Chondrocyte (in vitro differentiated cells): ENCODE measurements around the gene U2AF2. TPM values are rescaled to one million over a fixed set of nuclear protein-coding genes. Genes with fewer than 3 reads are reported as not detected.

Experiments
- DNase-seq: peaks from one replicate; pipeline ENCODE4 v3.0.0; 2021; ENCODE audit warnings: mixed read lengths, low spot score
- H3K27ac Mint-ChIP-seq: one replicate; pipeline ENCODE4 v1.8.0; 2021; ENCODE audit warnings: mild to moderate bottlenecking, moderate library complexity, mixed read lengths; ENCODE audit not compliant: unreplicated experiment
- H3K27me3 Mint-ChIP-seq: 2 replicates; pipeline ENCODE4 v1.8.0; 2021; ENCODE audit warnings: low read depth, mixed read lengths
- H3K36me3 Mint-ChIP-seq: 2 replicates; pipeline ENCODE4 v1.8.0; 2021; ENCODE audit warnings: low read depth, mixed read lengths
- H3K4me1 Mint-ChIP-seq: 2 replicates; pipeline ENCODE4 v1.8.0; 2021; ENCODE audit warnings: low read depth, mild to moderate bottlenecking, mixed read lengths
- H3K4me3 Mint-ChIP-seq: one replicate; pipeline ENCODE4 v1.8.0; 2021; ENCODE audit warnings: mild to moderate bottlenecking, moderate library complexity, mixed read lengths; ENCODE audit not compliant: unreplicated experiment
- H3K9me3 Mint-ChIP-seq: 2 replicates; pipeline ENCODE4 v1.8.0; 2021; ENCODE audit warnings: low read depth, mixed read lengths
- total RNA-seq: library from RNA; stranded (reverse); gene quantifications from 3 replicates; pipeline ENCODE4 v1.2.1, GENCODE V29; 2021
- TF ChIP-seq, protein P1 (sequence below): fragments of 200-600 bp; sonication (generic); IDR thresholded peaks from 2 replicates; pipeline ENCODE4 v1.5.0; 2021; ENCODE audit warnings: antibody characterized with exemption, mild to moderate bottlenecking, moderate library complexity

The U2AF2 gene
- total RNA-seq, 1 donor from 2014 or later = 129 TPM

DNA sequence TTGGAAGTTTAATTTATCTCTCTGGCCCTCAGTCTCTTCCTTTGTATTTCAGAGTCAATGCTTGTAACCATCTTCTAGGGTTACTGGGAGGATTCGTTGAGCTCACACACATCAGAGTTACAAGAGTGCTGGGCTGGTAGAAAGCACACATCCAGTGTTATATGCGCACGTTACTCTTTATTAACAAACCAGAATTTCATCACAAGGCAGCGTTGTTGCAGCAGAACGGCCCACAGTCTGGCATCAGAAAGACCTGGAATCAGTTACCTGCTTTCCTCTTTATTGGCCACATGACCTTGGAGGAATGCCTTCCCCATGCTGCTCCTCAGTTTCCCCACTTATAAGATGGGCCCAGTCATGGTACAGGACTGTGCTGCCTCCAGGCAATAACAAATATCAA, 45.5 kb upstream of the U2AF2 start:
- H3K27ac Mint-ChIP-seq = no peak overlapping the region
- H3K4me3 Mint-ChIP-seq = no peak overlapping the region
- H3K36me3 Mint-ChIP-seq = peaks cover 13% of the 10 kb centered on the region
- TF ChIP-seq, protein P1, sequence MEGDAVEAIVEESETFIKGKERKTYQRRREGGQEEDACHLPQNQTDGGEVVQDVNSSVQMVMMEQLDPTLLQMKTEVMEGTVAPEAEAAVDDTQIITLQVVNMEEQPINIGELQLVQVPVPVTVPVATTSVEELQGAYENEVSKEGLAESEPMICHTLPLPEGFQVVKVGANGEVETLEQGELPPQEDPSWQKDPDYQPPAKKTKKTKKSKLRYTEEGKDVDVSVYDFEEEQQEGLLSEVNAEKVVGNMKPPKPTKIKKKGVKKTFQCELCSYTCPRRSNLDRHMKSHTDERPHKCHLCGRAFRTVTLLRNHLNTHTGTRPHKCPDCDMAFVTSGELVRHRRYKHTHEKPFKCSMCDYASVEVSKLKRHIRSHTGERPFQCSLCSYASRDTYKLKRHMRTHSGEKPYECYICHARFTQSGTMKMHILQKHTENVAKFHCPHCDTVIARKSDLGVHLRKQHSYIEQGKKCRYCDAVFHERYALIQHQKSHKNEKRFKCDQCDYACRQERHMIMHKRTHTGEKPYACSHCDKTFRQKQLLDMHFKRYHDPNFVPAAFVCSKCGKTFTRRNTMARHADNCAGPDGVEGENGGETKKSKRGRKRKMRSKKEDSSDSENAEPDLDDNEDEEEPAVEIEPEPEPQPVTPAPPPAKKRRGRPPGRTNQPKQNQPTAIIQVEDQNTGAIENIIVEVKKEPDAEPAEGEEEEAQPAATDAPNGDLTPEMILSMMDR = no peak
- H3K27me3 Mint-ChIP-seq = no peaks in the 10 kb centered on the region
- DNase-seq = no peak
- H3K9me3 Mint-ChIP-seq = peaks cover 5% of the 10 kb centered on the region
- H3K4me1 Mint-ChIP-seq = peaks cover 35% of the 10 kb centered on the region

DNA sequence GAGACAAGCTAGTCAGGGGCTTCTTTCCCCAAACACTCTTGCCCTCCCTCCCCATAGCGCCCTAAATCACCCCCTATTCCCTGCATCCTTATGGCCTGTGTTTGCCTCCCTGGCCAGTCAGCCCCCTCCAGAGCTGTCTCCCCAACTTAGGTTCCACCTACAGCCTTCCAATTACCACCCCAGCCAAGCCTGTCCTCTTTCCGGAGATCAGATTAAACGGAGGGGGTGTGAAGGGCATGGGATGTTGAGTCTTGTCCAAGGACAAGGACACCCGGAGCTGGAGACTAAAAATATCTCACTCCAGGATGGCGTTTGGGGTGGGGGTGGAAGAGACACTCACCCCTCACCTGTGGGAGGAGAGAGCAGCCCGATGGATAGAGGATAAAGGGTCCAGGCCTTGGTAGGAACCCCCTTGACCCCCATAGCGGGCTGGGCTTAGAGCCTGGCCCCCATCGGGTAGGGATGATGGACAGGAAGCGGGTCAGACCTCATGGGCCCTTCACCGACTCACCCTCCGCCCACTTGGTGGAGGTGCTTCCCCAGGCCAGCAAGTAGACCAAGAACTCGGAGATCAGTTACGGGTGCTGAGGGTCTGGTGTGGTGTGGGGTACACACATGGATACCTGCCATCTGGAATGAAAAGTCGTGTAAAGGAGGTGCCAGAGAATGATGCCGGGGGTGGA, 43.4 kb upstream of the U2AF2 start:
- no peak overlapping the region for H3K4me3 Mint-ChIP-seq
- DNase-seq = no peak
- H3K36me3 Mint-ChIP-seq = peaks cover 13% of the 10 kb centered on the region
- TF ChIP-seq, protein P1 = no peak
- H3K9me3 Mint-ChIP-seq = peaks cover 5% of the 10 kb centered on the region
- no peaks in the 10 kb centered on the region for H3K27me3 Mint-ChIP-seq
- H3K27ac Mint-ChIP-seq = peak overlapping the region; percentile 36
- peaks cover 26% of the 10 kb centered on the region for H3K4me1 Mint-ChIP-seq

DNA sequence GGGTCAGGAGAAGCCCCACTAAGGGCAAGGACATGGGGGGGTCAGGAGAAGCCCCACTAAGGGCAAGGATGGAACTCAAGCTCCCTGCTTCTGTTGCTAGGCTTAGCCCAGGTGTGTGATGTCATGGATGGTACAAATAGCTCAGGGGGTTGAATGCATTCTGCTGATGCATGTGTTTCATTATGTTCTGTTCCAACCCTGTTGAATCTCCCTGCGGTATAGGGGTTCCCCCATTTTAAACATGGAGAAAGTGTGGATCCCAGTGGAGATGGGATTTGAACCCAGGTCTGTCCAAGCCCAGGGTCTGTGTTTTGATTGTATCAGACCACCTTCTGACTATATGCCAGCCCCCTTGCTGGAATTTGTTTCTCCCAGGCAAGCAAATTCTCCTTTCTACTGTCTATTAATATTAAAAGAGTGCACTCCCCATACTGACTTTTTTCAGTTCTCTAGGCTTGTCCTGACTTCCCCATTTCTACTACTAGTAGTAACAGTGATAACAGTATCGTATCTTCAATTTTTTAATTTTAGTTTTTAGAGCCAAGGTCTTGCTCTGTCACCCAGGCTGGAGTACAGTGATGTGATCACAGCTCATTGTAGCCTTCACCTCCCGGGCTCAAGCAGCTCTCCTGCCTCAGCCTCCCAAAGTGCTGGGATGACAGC, 42.7 kb upstream of the U2AF2 start:
- Mint-ChIP-seq H3K9me3 (peaks cover 5% of the 10 kb centered on the region), H3K4me3 (no peak overlapping the region), H3K4me1 (peaks cover 19% of the 10 kb centered on the region), H3K27me3 (no peaks in the 10 kb centered on the region), H3K27ac (peak overlapping the region; percentile 36), H3K36me3 (peaks cover 13% of the 10 kb centered on the region)
- DNase-seq = no peak
- TF ChIP-seq, protein P1 = no peak

DNA sequence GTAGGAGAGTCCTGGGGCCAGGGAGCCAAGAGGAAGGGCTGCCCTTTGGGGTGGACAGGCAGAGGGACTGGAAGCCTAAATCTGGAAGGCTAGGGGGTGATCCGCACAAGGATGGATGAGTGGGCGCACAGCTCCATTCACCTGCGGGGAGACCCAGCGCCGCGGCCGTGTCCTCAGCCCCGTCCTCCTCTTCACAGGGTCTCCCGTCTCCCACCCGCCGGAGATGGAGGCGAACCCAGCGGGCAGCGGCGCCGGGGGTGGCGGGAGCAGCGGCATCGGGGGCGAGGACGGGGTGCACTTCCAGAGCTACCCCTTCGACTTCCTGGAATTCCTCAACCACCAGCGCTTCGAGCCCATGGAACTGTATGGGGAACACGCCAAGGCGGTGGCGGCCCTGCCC, 41.4 kb upstream of the U2AF2 start:
- peaks cover 5% of the 10 kb centered on the region for H3K9me3 Mint-ChIP-seq
- no peaks in the 10 kb centered on the region for H3K27me3 Mint-ChIP-seq
- peak overlapping the region; percentile 45 for H3K27ac Mint-ChIP-seq
- peaks cover 16% of the 10 kb centered on the region for H3K36me3 Mint-ChIP-seq
- TF ChIP-seq, protein P1 = no peak
- no peak for DNase-seq
- H3K4me1 Mint-ChIP-seq = peaks cover 9% of the 10 kb centered on the region
- no peak overlapping the region for H3K4me3 Mint-ChIP-seq

DNA sequence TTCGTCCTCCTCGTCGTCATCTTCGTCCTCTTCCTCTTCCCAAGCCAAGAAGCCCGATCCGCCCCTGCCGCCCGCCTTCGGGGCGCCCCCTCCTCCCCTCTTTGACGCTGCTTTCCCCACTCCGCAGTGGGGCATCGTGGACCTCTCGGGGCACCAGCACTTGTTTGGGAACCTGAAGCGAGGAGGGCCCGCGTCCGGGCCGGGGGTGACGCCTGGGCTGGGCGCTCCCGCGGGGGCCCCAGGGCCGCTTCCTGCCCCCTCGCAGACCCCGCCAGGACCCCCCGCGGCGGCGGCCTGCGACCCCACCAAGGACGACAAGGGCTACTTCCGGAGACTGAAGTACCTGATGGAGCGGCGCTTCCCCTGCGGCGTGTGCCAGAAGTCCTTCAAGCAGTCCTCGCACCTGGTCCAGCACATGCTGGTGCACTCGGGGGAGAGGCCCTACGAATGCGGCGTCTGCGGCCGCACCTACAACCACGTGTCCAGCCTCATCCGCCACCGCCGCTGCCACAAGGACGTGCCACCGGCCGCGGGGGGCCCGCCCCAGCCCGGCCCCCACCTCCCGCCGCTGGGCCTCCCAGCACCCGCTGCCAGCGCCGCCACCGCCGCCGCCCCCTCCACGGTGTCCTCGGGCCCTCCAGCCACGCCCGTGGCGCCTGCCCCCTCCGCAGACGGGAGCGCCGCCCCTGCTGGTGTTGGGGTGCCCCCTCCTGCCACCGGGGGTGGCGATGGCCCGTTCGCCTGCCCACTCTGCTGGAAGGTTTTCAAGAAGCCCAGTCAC, 40.7 kb upstream of the U2AF2 start:
- no peak overlapping the region for H3K27ac Mint-ChIP-seq
- H3K27me3 Mint-ChIP-seq = no peaks in the 10 kb centered on the region
- peaks cover 13% of the 10 kb centered on the region for H3K36me3 Mint-ChIP-seq
- TF ChIP-seq, protein P1 = no peak
- no peak for DNase-seq
- H3K9me3 Mint-ChIP-seq = peaks cover 5% of the 10 kb centered on the region
- peaks cover 9% of the 10 kb centered on the region for H3K4me1 Mint-ChIP-seq
- H3K4me3 Mint-ChIP-seq = no peak overlapping the region
